ENCODE measurements around the gene EDA2R.

GRCh38 chrX:66654411-66654810, 15.5 kb upstream of the EDA2R start:
- no peak for TF ChIP-seq CTCF (IDR thresholded peaks at IDR 0.05)
- TF ChIP-seq POLR2A (IDR thresholded peaks at IDR 0.05), result no peak
